GM18907 (cell line): ENCODE results near the gene PRDM15.
"Not testable (repeated sequence)": the region's sequence is repeated elsewhere in the genome, so short reads cannot be mapped to it uniquely, and the experiment has no call there.

ENCODE experiments used
- ATAC-seq: cut with Tn5 transposase; IDR thresholded peaks from one replicate; pipeline ENCODE4 v1.9.1; 2021; ENCODE audit warnings: mild to moderate bottlenecking, moderate library complexity; ENCODE audit not compliant: unreplicated experiment

PRDM15 gene

GRCh38 chr21:41785262-41785661, 93.9 kb downstream of the PRDM15 start:
- ATAC-seq, result not testable (repeated sequence)

GRCh38 chr21:41784456-41785102, 94.6 kb downstream of the PRDM15 start:
- ATAC-seq, result no peak

GRCh38 chr21:41783476-41784180, 95.5 kb downstream of the PRDM15 start:
- no peak for ATAC-seq

- ATAC-seq, result no peak
Observed at GRCh38 chr21:41781050-41781410, 98.1 kb downstream of the PRDM15 start.

- no peak for ATAC-seq
Observed at GRCh38 chr21:41780337-41781049, 98.7 kb downstream of the PRDM15 start.

GRCh38 chr21:41779659-41780058, 99.5 kb downstream of the PRDM15 start:
- no peak for ATAC-seq

- ATAC-seq, result no peak
Observed at GRCh38 chr21:41778930-41779600, 100.1 kb downstream of the PRDM15 start.

GRCh38 chr21:41777951-41778815, 101.0 kb downstream of the PRDM15 start:
- no peak for ATAC-seq

GRCh38 chr21:41776778-41777177, 102.4 kb downstream of the PRDM15 start:
- no peak for ATAC-seq

- no peak for ATAC-seq
Observed at GRCh38 chr21:41775149-41775472, 104.0 kb downstream of the PRDM15 start.

GRCh38 chr21:41774467-41775148, 104.5 kb downstream of the PRDM15 start:
- no peak for ATAC-seq

- ATAC-seq, result no peak
Observed at GRCh38 chr21:41772351-41773080, 106.6 kb downstream of the PRDM15 start.

- ATAC-seq, result no peak
Observed at GRCh38 chr21:41771625-41771945, 107.6 kb downstream of the PRDM15 start.

- ATAC-seq, result no peak
Observed at GRCh38 chr21:41770901-41771624, 108.1 kb downstream of the PRDM15 start.

- ATAC-seq, result no peak
Observed at GRCh38 chr21:41769933-41770332, 109.2 kb downstream of the PRDM15 start.

GRCh38 chr21:41769521-41769920, 109.6 kb downstream of the PRDM15 start:
- no peak for ATAC-seq

- ATAC-seq, result no peak
Observed at GRCh38 chr21:41769111-41769510, 110.0 kb downstream of the PRDM15 start.

GRCh38 chr21:41768437-41769042, 110.6 kb downstream of the PRDM15 start:
- no peak for ATAC-seq
